Keratinocyte (primary cell): ENCODE results near the gene TTBK1. TPM values are rescaled to one million over a fixed set of nuclear protein-coding genes. Genes with fewer than 3 reads are reported as not detected.

Experiments
- DNase-seq: peaks from one replicate; pipeline ENCODE4 v3.0.0-alpha.2; 2011; ENCODE audit warnings: low read depth, missing footprints, low spot score
- FAIRE-seq: peaks from 2 replicates; lab custom pipeline; 2011; peaks lifted over from hg19 to GRCh38; lab: Jason Lieb, UNC
- H2AFZ ChIP-seq: 2 replicates; pipeline ENCODE4 v1.6.0; 2012; ENCODE audit warnings: low read length, control low read depth, inconsistent platforms; ENCODE audit not compliant: control insufficient read depth
- H3K27ac ChIP-seq: 2 replicates; pipeline ENCODE4 v1.5.1; 2011; ENCODE audit warnings: low read length; ENCODE audit not compliant: control insufficient read depth, insufficient read depth
- H3K27me3 ChIP-seq: 3 replicates; pipeline ENCODE4 v1.6.0; 2011; ENCODE audit warnings: low read length; ENCODE audit not compliant: control insufficient read depth, insufficient read depth; ENCODE audit errors: extremely low read depth
- H3K36me3 ChIP-seq, 2 experiments: 2 replicates in 1 of 2; 3 replicates in 1 of 2; pipeline ENCODE4 v1.5.1; 2011; ENCODE audit warnings: low read length in 2 of 2, mild to moderate bottlenecking in 1 of 2; ENCODE audit not compliant: control insufficient read depth in 2 of 2, insufficient read depth in 2 of 2; ENCODE audit errors: extremely low read depth in 1 of 2
- H3K4me1 ChIP-seq: 3 replicates; pipeline ENCODE4 v1.5.1; 2011; ENCODE audit warnings: low read length; ENCODE audit not compliant: control insufficient read depth, insufficient read depth; ENCODE audit errors: extremely low read depth
- H3K4me2 ChIP-seq: 3 replicates; pipeline ENCODE4 v1.6.0; 2011; ENCODE audit warnings: low read depth, low read length; ENCODE audit not compliant: control insufficient read depth, insufficient read depth; ENCODE audit errors: extremely low read depth
- H3K4me3 ChIP-seq, 3 experiments: fragments of 200-600 bp in 1 of 3; sonication (generic) in 1 of 3; 2 replicates in 2 of 3; 3 replicates in 1 of 3; pipeline ENCODE4 v1.5.1; 2011 to 2016; ENCODE audit warnings: low read length in 3 of 3, mild to moderate bottlenecking in 3 of 3, control low read depth in 2 of 3, inconsistent platforms in 1 of 3, low read depth in 1 of 3, mixed read lengths in 1 of 3, mixed run types in 1 of 3, moderate library complexity in 1 of 3; ENCODE audit not compliant: control insufficient read depth in 2 of 3, insufficient read depth in 2 of 3; ENCODE audit errors: extremely low read depth in 1 of 3
- H3K79me2 ChIP-seq: 2 replicates; pipeline ENCODE4 v1.6.0; 2012; ENCODE audit warnings: low read length; ENCODE audit not compliant: control insufficient read depth, insufficient read depth
- H3K9ac ChIP-seq: 3 replicates; pipeline ENCODE4 v1.6.0; 2011; ENCODE audit warnings: low read length; ENCODE audit not compliant: control insufficient read depth, insufficient read depth; ENCODE audit errors: extremely low read depth
- H3K9me1 ChIP-seq: 3 replicates; pipeline ENCODE4 v1.6.0; 2011; ENCODE audit warnings: low read length; ENCODE audit not compliant: control insufficient read depth, insufficient read depth; ENCODE audit errors: extremely low read depth
- H3K9me3 ChIP-seq: 2 replicates; pipeline ENCODE4 v1.5.1; 2012; ENCODE audit warnings: low read depth, low read length; ENCODE audit not compliant: control insufficient read depth
- H4K20me1 ChIP-seq: 3 replicates; pipeline ENCODE4 v1.6.0; 2011; ENCODE audit warnings: low read length; ENCODE audit not compliant: control insufficient read depth, insufficient read depth; ENCODE audit errors: extremely low read depth
- EZH2 ChIP-seq: IDR thresholded peaks from one replicate; pipeline ENCODE4 v1.6.1; 2012; ENCODE audit warnings: inconsistent platforms, mild to moderate bottlenecking, low read length, moderate library complexity
- dilution Hi-C: fragments of 300-500 bp; cut with MboI; formaldehyde crosslinking; loops from one replicate; pipeline ENCODE4 v1.7.0; 2020; ENCODE audit warnings: low sequenced_read_pairs; ENCODE audit not compliant: extremely low pct_ligation_motif_present
- polyA plus RNA-seq, 5 experiments: library from polyadenylated mRNA; depleted of rRNA in 3 of 5; stranded (reverse) in 3 of 5; stranded (forward) in 1 of 5; unstranded in 1 of 5; fragments of >200 nt; gene quantifications; 1 replicate in 1 of 5; 2 replicates in 3 of 5; 3 replicates in 1 of 5; pipeline versions ENCODE4 v1.2.1 to v1.2.3, GENCODE V29; 2011 to 2012; ENCODE audit warnings: missing spikeins in 2 of 5, low read depth in 1 of 5, low replicate concordance in 1 of 5
- TF ChIP-seq, protein P1 (sequence below), 3 experiments: IDR thresholded peaks in 1 of 3; conservative IDR thresholded peaks in 1 of 3; optimal IDR thresholded peaks in 1 of 3; 2 replicates in 2 of 3; 3 replicates in 1 of 3; pipeline versions ENCODE3 to v1.5.1; 2011; ENCODE audit warnings: low read length in 3 of 3, mild to moderate bottlenecking in 3 of 3, moderate library complexity in 2 of 3, control low read depth in 1 of 3, inconsistent platforms in 1 of 3; ENCODE audit not compliant: insufficient read depth in 2 of 3; ENCODE audit errors: extremely low read depth in 1 of 3

The TTBK1 gene
- polyA plus RNA-seq, 1 donor (not counting 4 experiments of a cell fraction or from before 2014, with no cell fraction given): not detected

DNA sequence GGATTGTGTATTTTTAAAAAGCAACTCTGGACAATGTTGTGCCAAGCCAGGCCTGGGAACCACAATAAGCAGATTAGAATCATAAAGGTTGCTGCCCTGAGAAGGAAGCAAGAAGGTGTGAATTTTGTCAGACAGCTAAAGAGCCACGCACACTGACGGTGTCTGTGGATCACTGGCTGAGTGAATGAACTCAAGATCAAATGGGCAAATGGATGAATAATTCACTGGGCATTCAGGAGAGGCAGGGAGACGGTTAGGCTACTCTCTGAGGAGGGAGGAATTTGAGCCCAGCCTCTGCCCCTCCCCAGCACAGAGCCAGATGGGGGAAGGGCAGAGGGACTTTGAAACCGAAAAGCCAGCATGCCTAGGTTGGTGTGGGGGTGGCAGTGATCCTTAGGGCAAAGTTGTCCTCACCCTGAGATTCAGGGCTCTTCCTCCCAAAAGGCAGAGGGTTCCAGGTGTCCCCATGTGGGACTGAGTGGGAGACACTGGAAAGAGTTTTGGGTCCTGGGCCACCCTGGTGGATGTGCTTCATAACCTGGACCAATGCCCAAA lies 35.3 kb downstream of the TTBK1 start:
- Histone ChIP-seq H2AFZ (no peak overlapping the region), H3K27me3 (peaks cover 45% of the 10 kb centered on the region), H3K79me2 (no peaks in the 10 kb centered on the region), H3K9me1 (no peaks in the 10 kb centered on the region), H3K4me3 (no peak overlapping the region), H3K9me3 (no peaks in the 10 kb centered on the region), H3K4me1 (no peaks in the 10 kb centered on the region), H3K4me2 (no peak overlapping the region), H4K20me1 (no peaks in the 10 kb centered on the region), H3K9ac (no peak overlapping the region), H3K27ac (no peak overlapping the region), H3K36me3 (no peaks in the 10 kb centered on the region)
- dilution Hi-C loops: no loop called here
- TF ChIP-seq EZH2: no peak
- TF ChIP-seq, protein P1, sequence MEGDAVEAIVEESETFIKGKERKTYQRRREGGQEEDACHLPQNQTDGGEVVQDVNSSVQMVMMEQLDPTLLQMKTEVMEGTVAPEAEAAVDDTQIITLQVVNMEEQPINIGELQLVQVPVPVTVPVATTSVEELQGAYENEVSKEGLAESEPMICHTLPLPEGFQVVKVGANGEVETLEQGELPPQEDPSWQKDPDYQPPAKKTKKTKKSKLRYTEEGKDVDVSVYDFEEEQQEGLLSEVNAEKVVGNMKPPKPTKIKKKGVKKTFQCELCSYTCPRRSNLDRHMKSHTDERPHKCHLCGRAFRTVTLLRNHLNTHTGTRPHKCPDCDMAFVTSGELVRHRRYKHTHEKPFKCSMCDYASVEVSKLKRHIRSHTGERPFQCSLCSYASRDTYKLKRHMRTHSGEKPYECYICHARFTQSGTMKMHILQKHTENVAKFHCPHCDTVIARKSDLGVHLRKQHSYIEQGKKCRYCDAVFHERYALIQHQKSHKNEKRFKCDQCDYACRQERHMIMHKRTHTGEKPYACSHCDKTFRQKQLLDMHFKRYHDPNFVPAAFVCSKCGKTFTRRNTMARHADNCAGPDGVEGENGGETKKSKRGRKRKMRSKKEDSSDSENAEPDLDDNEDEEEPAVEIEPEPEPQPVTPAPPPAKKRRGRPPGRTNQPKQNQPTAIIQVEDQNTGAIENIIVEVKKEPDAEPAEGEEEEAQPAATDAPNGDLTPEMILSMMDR (optimal IDR thresholded peaks at IDR 0.05 in 1 of 3, IDR thresholded peaks at IDR 0.05 in 1 of 3, conservative IDR thresholded peaks at IDR 0.05 in 1 of 3; ENCODE audit: extremely low read depth in 1 of 3, insufficient read depth in 2 of 3, low read length in 3 of 3): no peak
- DNase-seq: no peak
- no peak for FAIRE-seq

DNA sequence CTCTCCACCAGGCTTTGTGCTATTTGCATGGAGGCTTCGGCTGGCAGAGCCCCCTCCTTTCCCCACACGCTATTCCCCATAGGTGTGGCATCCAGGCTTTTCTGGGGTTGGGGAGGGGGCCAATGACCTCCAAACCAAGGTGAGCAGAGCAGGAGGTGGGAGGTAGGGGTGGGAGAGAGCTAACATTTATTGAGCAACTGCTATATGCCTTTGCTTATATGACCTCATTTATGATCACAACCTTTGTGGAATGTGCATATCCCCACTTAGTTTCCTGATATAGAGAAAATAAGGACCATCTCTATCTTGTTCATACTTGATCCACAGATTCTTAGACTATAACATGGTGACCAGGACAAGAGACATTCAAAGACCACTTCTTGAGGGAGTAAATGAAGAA lies 37.0 kb downstream of the TTBK1 start:
- H3K79me2 ChIP-seq: no peaks in the 10 kb centered on the region
- no peak overlapping the region for H3K27ac ChIP-seq
- no peaks in the 10 kb centered on the region for H3K9me1 ChIP-seq
- dilution Hi-C loops: no loop called here
- H3K4me3 ChIP-seq: no peak overlapping the region
- no peak overlapping the region for H3K9ac ChIP-seq
- no peak for FAIRE-seq
- no peaks in the 10 kb centered on the region for H3K36me3 ChIP-seq
- H3K4me2 ChIP-seq: no peak overlapping the region
- peaks cover 4% of the 10 kb centered on the region for H3K4me1 ChIP-seq
- no peaks in the 10 kb centered on the region for H3K9me3 ChIP-seq
- no peak overlapping the region for H2AFZ ChIP-seq
- no peak for DNase-seq
- H3K27me3 ChIP-seq: peaks cover 41% of the 10 kb centered on the region
- TF ChIP-seq, protein P1 (optimal IDR thresholded peaks at IDR 0.05 in 1 of 3, IDR thresholded peaks at IDR 0.05 in 1 of 3, conservative IDR thresholded peaks at IDR 0.05 in 1 of 3; ENCODE audit: extremely low read depth in 1 of 3, insufficient read depth in 2 of 3, low read length in 3 of 3): no peak
- TF ChIP-seq EZH2: no peak
- no peaks in the 10 kb centered on the region for H4K20me1 ChIP-seq
